MM.1S (cell line): Measurements from ENCODE around the gene GLB1L2.

Experiments used
- DNase-seq: peaks from one replicate; pipeline ENCODE4 v3.0.0-alpha.2; 2015
- H2AFZ ChIP-seq: fragments of 300-600 bp; sonication (generic); 2 replicates; pipeline ENCODE4 v1.6.0; 2016; ENCODE audit warnings: antibody characterized with exemption, low read length
- H3F3A ChIP-seq: fragments of 300-600 bp; sonication (generic); 2 replicates; pipeline ENCODE4 v1.6.1; 2016; ENCODE audit warnings: mild to moderate bottlenecking, antibody characterized with exemption, low read length, moderate library complexity, mixed read lengths; ENCODE audit not compliant: insufficient read depth
- H3K27ac ChIP-seq: fragments of 300-600 bp; sonication (generic); 2 replicates; pipeline ENCODE4 v1.5.1; 2016; ENCODE audit warnings: mild to moderate bottlenecking, low read length
- H3K27me3 ChIP-seq: fragments of 300-600 bp; sonication (generic); replicated peaks from 2 replicates; pipeline ENCODE4 v1.6.0; 2016; ENCODE audit warnings: low read length; ENCODE audit not compliant: insufficient read depth
- H3K36me3 ChIP-seq: fragments of 300-600 bp; sonication (generic); replicated peaks from 2 replicates; pipeline ENCODE4 v1.6.1; 2016; ENCODE audit warnings: mild to moderate bottlenecking, low read length, mixed read lengths; ENCODE audit not compliant: insufficient read depth
- H3K4me1 ChIP-seq: fragments of 300-600 bp; sonication (generic); 2 replicates; pipeline ENCODE4 v1.6.1; 2016; ENCODE audit warnings: low read length, mixed read lengths
- H3K4me2 ChIP-seq: fragments of 300-600 bp; sonication (generic); 2 replicates; pipeline ENCODE4 v1.6.0; 2016; ENCODE audit warnings: low read depth, low read length
- H3K4me3 ChIP-seq: fragments of 300-600 bp; sonication (generic); 2 replicates; pipeline ENCODE4 v1.5.1; 2016; ENCODE audit warnings: low read length, mixed read lengths
- H3K79me2 ChIP-seq: fragments of 300-600 bp; sonication (generic); 2 replicates; pipeline ENCODE4 v1.6.1; 2016; ENCODE audit warnings: mixed run types, low read length, mixed read lengths
- H3K9ac ChIP-seq: fragments of 300-600 bp; sonication (generic); 2 replicates; pipeline ENCODE4 v1.6.1; 2016; ENCODE audit warnings: low read length, mixed read lengths
- H3K9me2 ChIP-seq: fragments of 300-600 bp; sonication (generic); replicated peaks from 2 replicates; pipeline ENCODE4 v1.6.1; 2016; ENCODE audit warnings: mild to moderate bottlenecking, low read length, mixed read lengths; ENCODE audit not compliant: insufficient read depth
- H3K9me3 ChIP-seq: fragments of 300-600 bp; sonication (generic); replicated peaks from 2 replicates; pipeline ENCODE4 v1.6.1; 2016; ENCODE audit warnings: mild to moderate bottlenecking, low read length, mixed read lengths; ENCODE audit not compliant: insufficient read depth
- H4K20me1 ChIP-seq: fragments of 300-600 bp; sonication (generic); 2 replicates; pipeline ENCODE4 v1.6.1; 2016; ENCODE audit warnings: mild to moderate bottlenecking, low read length, moderate library complexity, mixed read lengths; ENCODE audit not compliant: insufficient read depth
- EZH2 ChIP-seq: fragments of 300-600 bp; sonication (generic); optimal IDR thresholded peaks from 2 replicates; pipeline ENCODE3; 2017; ENCODE audit warnings: low read depth, mild to moderate bottlenecking, antibody characterized with exemption, low read length, mixed read lengths
- EZH2phosphoT487 ChIP-seq: fragments of 300-600 bp; sonication (generic); IDR thresholded peaks from 2 replicates; pipeline ENCODE4 v1.6.1; 2018; ENCODE audit warnings: antibody characterized with exemption, low read length
- TF ChIP-seq, protein P1 (sequence below): fragments of 300-600 bp; sonication (generic); IDR thresholded peaks from 2 replicates; pipeline ENCODE4 v1.5.1; 2016; ENCODE audit warnings: antibody characterized with exemption, low read length, mixed read lengths

The GLB1L2 gene

DNA sequence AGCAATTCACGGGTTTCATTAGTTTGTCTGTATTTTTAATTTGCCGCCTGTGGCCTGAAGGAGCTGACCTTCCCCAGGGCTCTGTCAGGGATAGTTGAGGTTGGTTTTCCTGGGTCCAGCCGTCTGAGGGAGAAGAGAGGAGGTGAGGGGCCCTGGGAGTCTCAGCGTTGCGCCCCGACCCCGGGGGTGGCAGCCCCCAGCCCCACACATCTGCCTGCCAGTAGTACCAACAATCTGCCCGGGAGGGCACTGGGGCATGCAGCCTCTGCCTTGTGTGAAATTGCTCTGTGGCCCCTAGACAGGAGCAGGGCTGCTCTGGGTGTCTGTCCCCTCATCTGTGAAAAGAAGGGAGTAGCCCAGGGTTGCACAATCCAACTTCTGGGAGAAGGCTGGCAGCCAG lies 73.6 kb downstream of the GLB1L2 start:
- H4K20me1 ChIP-seq: no peaks in the 10 kb centered on the region
- no peak overlapping the region for H3K4me3 ChIP-seq
- H3K27ac ChIP-seq: no peak overlapping the region
- no peak overlapping the region for H3K4me2 ChIP-seq
- no peaks in the 10 kb centered on the region for H3K79me2 ChIP-seq
- no peaks in the 10 kb centered on the region for H3K4me1 ChIP-seq
- H3F3A ChIP-seq: no peaks in the 10 kb centered on the region
- H3K9me2 ChIP-seq: no peaks in the 10 kb centered on the region
- H3K36me3 ChIP-seq: no peaks in the 10 kb centered on the region
- no peak overlapping the region for H3K9ac ChIP-seq
- H3K27me3 ChIP-seq: no peaks in the 10 kb centered on the region
- DNase-seq: no peak
- H3K9me3 ChIP-seq: no peaks in the 10 kb centered on the region
- H2AFZ ChIP-seq: no peak overlapping the region
- TF ChIP-seq, protein P1, sequence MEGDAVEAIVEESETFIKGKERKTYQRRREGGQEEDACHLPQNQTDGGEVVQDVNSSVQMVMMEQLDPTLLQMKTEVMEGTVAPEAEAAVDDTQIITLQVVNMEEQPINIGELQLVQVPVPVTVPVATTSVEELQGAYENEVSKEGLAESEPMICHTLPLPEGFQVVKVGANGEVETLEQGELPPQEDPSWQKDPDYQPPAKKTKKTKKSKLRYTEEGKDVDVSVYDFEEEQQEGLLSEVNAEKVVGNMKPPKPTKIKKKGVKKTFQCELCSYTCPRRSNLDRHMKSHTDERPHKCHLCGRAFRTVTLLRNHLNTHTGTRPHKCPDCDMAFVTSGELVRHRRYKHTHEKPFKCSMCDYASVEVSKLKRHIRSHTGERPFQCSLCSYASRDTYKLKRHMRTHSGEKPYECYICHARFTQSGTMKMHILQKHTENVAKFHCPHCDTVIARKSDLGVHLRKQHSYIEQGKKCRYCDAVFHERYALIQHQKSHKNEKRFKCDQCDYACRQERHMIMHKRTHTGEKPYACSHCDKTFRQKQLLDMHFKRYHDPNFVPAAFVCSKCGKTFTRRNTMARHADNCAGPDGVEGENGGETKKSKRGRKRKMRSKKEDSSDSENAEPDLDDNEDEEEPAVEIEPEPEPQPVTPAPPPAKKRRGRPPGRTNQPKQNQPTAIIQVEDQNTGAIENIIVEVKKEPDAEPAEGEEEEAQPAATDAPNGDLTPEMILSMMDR: no peak
- no peak for TF ChIP-seq EZH2phosphoT487
- TF ChIP-seq EZH2: no peak

DNA sequence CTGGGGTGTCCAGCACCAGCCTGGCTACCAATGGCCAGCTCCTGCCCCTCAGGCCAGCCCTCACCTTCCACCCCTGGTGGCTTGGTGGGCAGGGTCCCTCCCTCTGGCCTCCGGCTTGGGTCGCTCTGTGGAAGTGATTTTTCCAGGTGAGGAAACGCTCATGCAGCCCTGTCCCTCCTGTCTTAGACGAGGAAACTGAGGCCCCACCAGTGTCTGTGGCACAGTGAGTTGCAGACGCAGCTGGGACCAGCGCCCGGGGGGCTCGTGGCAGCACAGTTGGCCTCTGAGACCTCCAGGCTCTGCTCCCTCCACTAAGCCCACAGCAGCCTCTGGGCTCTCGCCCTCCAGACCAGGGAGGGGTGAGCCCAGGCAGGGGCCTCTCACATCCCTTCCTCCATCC lies 74.1 kb downstream of the GLB1L2 start:
- Histone ChIP-seq H3K9me2 (no peaks in the 10 kb centered on the region), H3K79me2 (no peaks in the 10 kb centered on the region), H3K27me3 (no peaks in the 10 kb centered on the region), H3K4me3 (no peak overlapping the region), H3K4me1 (no peaks in the 10 kb centered on the region), H3F3A (no peaks in the 10 kb centered on the region), H3K9me3 (no peaks in the 10 kb centered on the region), H3K4me2 (no peak overlapping the region), H3K36me3 (no peaks in the 10 kb centered on the region), H2AFZ (no peak overlapping the region), H3K9ac (no peak overlapping the region), H4K20me1 (no peaks in the 10 kb centered on the region), H3K27ac (no peak overlapping the region)
- DNase-seq: no peak
- TF ChIP-seq EZH2 (no peak), EZH2phosphoT487 (no peak)
- TF ChIP-seq, protein P1: no peak

DNA sequence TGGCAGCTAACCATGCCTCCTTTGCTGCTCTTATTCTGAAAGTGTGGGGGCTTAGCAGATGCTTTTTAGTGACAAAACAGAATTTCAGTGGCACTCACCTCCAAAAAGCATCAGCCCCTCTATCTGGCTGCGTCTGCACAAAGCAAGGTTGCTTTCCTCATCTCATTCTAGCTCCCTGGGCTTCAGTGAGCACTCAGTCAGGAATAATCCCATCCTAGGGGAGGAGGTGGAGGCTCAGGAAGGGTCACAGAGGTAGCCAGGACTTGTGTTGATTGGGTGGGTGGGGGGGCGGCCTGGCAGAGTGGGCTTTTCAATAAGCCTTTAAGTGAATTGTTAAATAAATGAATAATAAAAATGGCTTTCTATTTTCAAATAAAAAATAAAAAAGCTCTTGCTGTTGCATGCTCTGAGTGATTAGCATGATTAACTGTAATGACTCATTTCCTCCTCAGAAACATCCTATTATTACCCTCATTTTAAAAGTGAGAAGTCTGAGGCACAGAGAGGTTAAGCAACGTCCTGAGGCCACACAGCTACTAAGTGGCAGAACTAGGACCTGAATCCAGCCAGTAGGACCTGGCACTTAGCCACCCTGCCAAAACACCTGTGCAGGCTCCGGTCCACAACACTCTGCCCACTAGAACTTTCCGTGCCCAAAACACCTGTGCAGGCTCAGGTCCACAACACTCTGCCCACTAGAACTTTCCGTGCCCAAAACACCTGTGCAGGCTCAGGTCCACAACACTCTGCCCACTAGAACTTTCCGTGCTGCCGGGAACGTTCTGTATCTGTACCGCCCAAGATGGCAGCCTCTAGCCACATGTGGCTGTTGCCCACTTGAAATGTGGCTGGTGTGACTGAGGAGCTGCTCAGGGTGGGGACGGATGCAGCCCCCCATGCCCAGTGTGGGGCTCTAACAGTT lies 74.7 kb downstream of the GLB1L2 start:
- Histone ChIP-seq H3K27me3 (no peaks in the 10 kb centered on the region), H3K36me3 (no peaks in the 10 kb centered on the region), H3K9ac (no peak overlapping the region), H3K4me3 (no peak overlapping the region), H3K4me2 (no peak overlapping the region), H3K9me3 (no peaks in the 10 kb centered on the region), H3K79me2 (no peaks in the 10 kb centered on the region), H2AFZ (no peak overlapping the region), H4K20me1 (no peaks in the 10 kb centered on the region), H3K27ac (no peak overlapping the region), H3F3A (no peaks in the 10 kb centered on the region), H3K4me1 (no peaks in the 10 kb centered on the region), H3K9me2 (no peaks in the 10 kb centered on the region)
- DNase-seq: no peak
- TF ChIP-seq EZH2phosphoT487 (no peak), EZH2 (no peak)
- TF ChIP-seq, protein P1: no peak
